Measurements from ENCODE around the gene FBXW5. TPM values are rescaled to one million over a fixed set of nuclear protein-coding genes. Genes with fewer than 3 reads are reported as not detected.
A peak's percentile ranks its signal among the peaks of the same experiment; 100 is the strongest.

FBXW5 gene
- total RNA-seq, 1 experiment from 2014 or later = 88.0 TPM

GRCh38 chr9:136927343-136928271, 16.9 kb downstream of the FBXW5 start:
- POLR2A ChIA-PET = no interaction called here
- no peak overlapping the region for H3K4me2 ChIP-seq (ENCODE audit: low read length)
- H3K9ac ChIP-seq (ENCODE audit: low read length) = no peak overlapping the region
- RAD21 ChIA-PET (ENCODE audit: low non-redundant PET in 1 of 2, low total read pairs in 2 of 2, uncharacterized antibody in 2 of 2, unreplicated experiment in 2 of 2) = no interaction called here
- DNase-seq (ENCODE audit: low read depth, low spot score) (no peak), ATAC-seq (no peak)
- no peak overlapping the region for H3K4me3 ChIP-seq (replicated peaks in 1 of 2; ENCODE audit: low read depth in 1 of 2, low read length in 2 of 2)
- TF ChIP-seq ZFX (IDR thresholded peaks at IDR 0.05) (no peak), POLR2A (IDR thresholded peaks at IDR 0.05; ENCODE audit: borderline replicate concordance, extremely low read depth, insufficient read depth, insufficient read length) (no peak), EGR1 (IDR thresholded peaks at IDR 0.05; ENCODE audit: low read depth) (no peak), JUND (IDR thresholded peaks at IDR 0.05) (no peak)
- no peak overlapping the region for H2AFZ ChIP-seq (ENCODE audit: low read depth, low read length, poor library complexity, severe bottlenecking)
- H3K27me3 ChIP-seq (ENCODE audit: insufficient read depth, low read length) = no peaks in the 10 kb centered on the region
- TSS peak; percentile 27 for BruUV-seq (replicated peaks)
- no peak overlapping the region for H3K27ac ChIP-seq (ENCODE audit: low read depth, low read length)
- H3K9me2 ChIP-seq (ENCODE audit: insufficient read depth) = no peaks in the 10 kb centered on the region
- H3K36me3 ChIP-seq (ENCODE audit: control insufficient read depth in 1 of 2, insufficient read depth in 2 of 2, low read length in 2 of 2) = peaks cover 3 to 26% of the 10 kb centered on the region in 2 experiments; a peak in 2 of 4 replicates
- CTCF ChIA-PET = no interaction called here
- no peaks in the 10 kb centered on the region for H3K9me3 ChIP-seq (ENCODE audit: control insufficient read depth in 1 of 2, insufficient read depth in 1 of 2, low read depth in 1 of 2, low read length in 2 of 2)
- H3K79me2 ChIP-seq (ENCODE audit: insufficient read depth, low read length) = no peaks in the 10 kb centered on the region
- no peaks in the 10 kb centered on the region for H3K4me1 ChIP-seq (ENCODE audit: control insufficient read depth in 1 of 2, insufficient read depth in 2 of 2, low read length in 2 of 2)
- intact Hi-C loops (cut with micrococcal nuclease) = no loop called here
- H4K20me1 ChIP-seq (ENCODE audit: insufficient read depth) = no peaks in the 10 kb centered on the region

GRCh38 chr9:136926749-136927148, 17.8 kb downstream of the FBXW5 start:
- no peaks in the 10 kb centered on the region for H3K9me3 ChIP-seq (ENCODE audit: control insufficient read depth in 1 of 2, insufficient read depth in 1 of 2, low read depth in 1 of 2, low read length in 2 of 2)
- no peaks in the 10 kb centered on the region for H4K20me1 ChIP-seq (ENCODE audit: insufficient read depth)
- no peak overlapping the region for H3K4me2 ChIP-seq (ENCODE audit: low read length)
- ChIA-PET POLR2A (interaction anchor here (0.6 kb wide), 1 partner anchor 11 kb away, joined by 3 read pairs; no protein-coding TSS in a partner anchor), RAD21 (ENCODE audit: low non-redundant PET in 1 of 2, low total read pairs in 2 of 2, uncharacterized antibody in 2 of 2, unreplicated experiment in 2 of 2) (no interaction called here), CTCF (no interaction called here)
- H2AFZ ChIP-seq (ENCODE audit: low read depth, low read length, poor library complexity, severe bottlenecking) = no peak overlapping the region
- no peaks in the 10 kb centered on the region for H3K79me2 ChIP-seq (ENCODE audit: insufficient read depth, low read length)
- intact Hi-C loops (cut with micrococcal nuclease) = no loop called here
- ATAC-seq = no peak
- peaks cover 3 to 26% of the 10 kb centered on the region in 2 experiments; a peak in 2 of 4 replicates for H3K36me3 ChIP-seq (ENCODE audit: control insufficient read depth in 1 of 2, insufficient read depth in 2 of 2, low read length in 2 of 2)
- DNase-seq (ENCODE audit: low read depth, low spot score) = no peak
- H3K27me3 ChIP-seq (ENCODE audit: insufficient read depth, low read length) = no peaks in the 10 kb centered on the region
- H3K4me1 ChIP-seq (ENCODE audit: control insufficient read depth in 1 of 2, insufficient read depth in 2 of 2, low read length in 2 of 2) = no peaks in the 10 kb centered on the region
- TF ChIP-seq ATF3 (IDR thresholded peaks at IDR 0.05) = no peak
- no peak for TF ChIP-seq POLR2AphosphoS5 (IDR thresholded peaks at IDR 0.05; ENCODE audit: low read depth, low read length)
- TF ChIP-seq CTCF (IDR thresholded peaks at IDR 0.05 in 2 of 3, conservative IDR thresholded peaks at IDR 0.05 in 1 of 3; ENCODE audit: borderline replicate concordance in 1 of 3, insufficient read depth in 1 of 3, low read depth in 2 of 3, low read length in 2 of 3) = no peak
- no peak for TF ChIP-seq RAD21 (IDR thresholded peaks at IDR 0.05; ENCODE audit: low read depth)
- no peak for TF ChIP-seq YY1 (IDR thresholded peaks at IDR 0.05; ENCODE audit: extremely low read depth, insufficient replicate concordance, low read depth, low read length)
- TF ChIP-seq REST (IDR thresholded peaks at IDR 0.05; ENCODE audit: low read depth) = no peak
- TF ChIP-seq JUND (IDR thresholded peaks at IDR 0.05) = no peak
- H3K4me3 ChIP-seq (replicated peaks in 1 of 2; ENCODE audit: low read depth in 1 of 2, low read length in 2 of 2) = no peak overlapping the region
- H3K27ac ChIP-seq (ENCODE audit: low read depth, low read length) = no peak overlapping the region
- BruUV-seq (replicated peaks) = no TSS peak
- no peak overlapping the region for H3K9ac ChIP-seq (ENCODE audit: low read length)
- H3K9me2 ChIP-seq (ENCODE audit: insufficient read depth) = no peaks in the 10 kb centered on the region

Measured in HCT116 (cell line).